Fibroblast of pulmonary artery (primary cell): Measurements from ENCODE around the gene GGA1.

Experiments
- DNase-seq: peaks from one replicate; pipeline ENCODE4 v3.0.0-alpha.2; 2010; ENCODE audit warnings: low read depth
- H3K4me3 ChIP-seq: replicated peaks from 2 replicates; pipeline ENCODE4 v1.5.1; 2011; ENCODE audit warnings: low read depth, mild to moderate bottlenecking, control low read depth, low read length, moderate library complexity
- TF ChIP-seq, protein P1 (sequence below): IDR thresholded peaks from 2 replicates; pipeline ENCODE4 v1.5.1; 2011; ENCODE audit warnings: mild to moderate bottlenecking, control low read depth, low read length, inconsistent platforms; ENCODE audit errors: missing control alignments

GGA1 gene

GRCh38 chr22:37659897-37660708 is 51.5 kb downstream of the GGA1 start:
- no peak for DNase-seq
- TF ChIP-seq, protein P1, sequence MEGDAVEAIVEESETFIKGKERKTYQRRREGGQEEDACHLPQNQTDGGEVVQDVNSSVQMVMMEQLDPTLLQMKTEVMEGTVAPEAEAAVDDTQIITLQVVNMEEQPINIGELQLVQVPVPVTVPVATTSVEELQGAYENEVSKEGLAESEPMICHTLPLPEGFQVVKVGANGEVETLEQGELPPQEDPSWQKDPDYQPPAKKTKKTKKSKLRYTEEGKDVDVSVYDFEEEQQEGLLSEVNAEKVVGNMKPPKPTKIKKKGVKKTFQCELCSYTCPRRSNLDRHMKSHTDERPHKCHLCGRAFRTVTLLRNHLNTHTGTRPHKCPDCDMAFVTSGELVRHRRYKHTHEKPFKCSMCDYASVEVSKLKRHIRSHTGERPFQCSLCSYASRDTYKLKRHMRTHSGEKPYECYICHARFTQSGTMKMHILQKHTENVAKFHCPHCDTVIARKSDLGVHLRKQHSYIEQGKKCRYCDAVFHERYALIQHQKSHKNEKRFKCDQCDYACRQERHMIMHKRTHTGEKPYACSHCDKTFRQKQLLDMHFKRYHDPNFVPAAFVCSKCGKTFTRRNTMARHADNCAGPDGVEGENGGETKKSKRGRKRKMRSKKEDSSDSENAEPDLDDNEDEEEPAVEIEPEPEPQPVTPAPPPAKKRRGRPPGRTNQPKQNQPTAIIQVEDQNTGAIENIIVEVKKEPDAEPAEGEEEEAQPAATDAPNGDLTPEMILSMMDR = no peak
- H3K4me3 ChIP-seq = peak overlapping the region; percentile 64

- DNase-seq = no peak
- no peak overlapping the region for H3K4me3 ChIP-seq
- TF ChIP-seq, protein P1 = no peak
Measured at GRCh38 chr22:37660709-37661045, 52.0 kb downstream of the GGA1 start.

DNA sequence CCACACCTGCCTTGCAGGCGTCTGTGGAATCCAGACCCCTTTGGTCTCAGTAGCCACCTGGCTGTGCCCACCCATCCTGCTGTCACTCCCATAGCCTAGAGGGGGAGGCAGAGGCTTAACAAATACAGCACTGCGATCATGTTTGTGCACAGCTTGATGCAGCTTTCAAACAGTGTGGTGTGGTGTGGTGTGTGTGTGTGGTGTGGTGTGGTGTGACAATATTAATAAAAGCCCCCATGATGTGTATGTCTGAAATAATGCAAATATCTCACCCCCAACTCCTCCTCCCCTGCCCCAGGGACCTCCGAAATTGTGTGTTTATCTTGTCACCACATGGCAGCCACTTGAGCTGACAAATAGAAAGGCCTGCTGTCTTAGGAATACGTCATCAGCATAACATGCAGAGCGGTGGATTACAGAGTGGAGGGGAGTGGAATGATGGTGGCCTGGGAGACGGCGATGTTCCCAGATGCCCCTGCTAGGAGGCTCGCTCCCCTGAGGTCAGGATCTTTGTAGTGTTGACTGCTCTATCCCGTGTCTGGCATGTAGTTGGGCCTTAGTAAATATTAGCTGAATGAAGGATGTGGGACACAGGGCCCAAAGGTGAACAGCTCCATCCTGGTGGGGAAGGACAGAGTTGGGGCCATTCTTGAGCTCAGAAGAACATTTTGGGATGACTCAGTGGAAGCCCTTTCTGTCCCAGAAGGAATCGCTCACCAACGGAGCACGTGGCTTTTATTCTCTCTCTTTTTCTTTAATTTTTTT is 52.7 kb downstream of the GGA1 start:
- TF ChIP-seq, protein P1 = peak; percentile 62
- H3K4me3 ChIP-seq = no peak overlapping the region
- peak; percentile 74 for DNase-seq

DNA sequence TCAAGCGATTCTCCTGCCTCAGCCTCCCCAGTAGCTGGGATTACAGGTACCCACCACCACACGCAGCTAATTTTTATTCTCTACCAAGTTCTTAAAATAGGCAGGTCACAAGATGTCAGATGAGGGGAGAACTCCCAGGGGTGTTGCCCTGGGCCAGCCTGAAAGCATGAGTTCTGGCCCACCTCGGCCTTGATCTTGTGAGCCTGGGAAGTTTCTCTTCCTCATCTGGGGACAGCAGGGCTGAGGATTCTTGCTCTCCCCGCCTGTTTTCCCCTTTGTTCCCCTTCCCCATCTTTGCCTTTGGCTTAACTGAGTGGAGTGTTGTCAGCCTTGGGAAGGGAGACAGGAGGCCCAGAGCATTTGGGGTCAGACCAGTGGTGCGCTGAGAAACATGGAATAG is 53.4 kb downstream of the GGA1 start:
- no peak overlapping the region for H3K4me3 ChIP-seq
- DNase-seq = no peak
- TF ChIP-seq, protein P1 = no peak

DNA sequence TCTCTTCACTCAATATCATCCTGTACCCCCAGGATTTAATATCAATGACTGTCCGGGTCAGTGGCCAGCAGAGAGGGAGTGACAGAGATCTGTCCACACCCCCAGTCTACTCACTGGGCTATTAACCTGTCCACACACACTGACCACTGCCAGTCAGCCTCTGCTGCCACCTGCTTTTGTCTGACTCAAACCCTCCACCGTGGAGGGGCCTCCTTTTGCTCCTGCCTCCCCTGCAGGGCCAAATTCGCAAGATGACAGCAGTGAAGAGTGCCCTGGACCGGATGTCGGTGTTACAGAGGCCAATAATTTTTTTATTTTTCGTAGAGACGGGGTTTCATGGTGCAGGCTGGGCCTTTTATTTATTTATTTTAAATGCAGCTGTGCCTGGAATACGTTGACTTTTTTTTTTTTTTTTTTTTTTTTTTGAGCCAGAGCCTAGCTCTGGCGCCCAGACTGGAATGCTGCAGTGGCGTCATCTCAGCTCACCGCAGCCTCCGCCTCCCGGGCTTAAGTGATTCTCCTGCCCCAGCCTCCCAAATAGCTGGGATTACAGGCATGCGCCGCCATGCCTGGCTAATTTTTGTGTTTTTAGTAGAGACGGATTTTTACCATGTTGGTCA is 55.0 kb downstream of the GGA1 start:
- no peak for DNase-seq

DNA sequence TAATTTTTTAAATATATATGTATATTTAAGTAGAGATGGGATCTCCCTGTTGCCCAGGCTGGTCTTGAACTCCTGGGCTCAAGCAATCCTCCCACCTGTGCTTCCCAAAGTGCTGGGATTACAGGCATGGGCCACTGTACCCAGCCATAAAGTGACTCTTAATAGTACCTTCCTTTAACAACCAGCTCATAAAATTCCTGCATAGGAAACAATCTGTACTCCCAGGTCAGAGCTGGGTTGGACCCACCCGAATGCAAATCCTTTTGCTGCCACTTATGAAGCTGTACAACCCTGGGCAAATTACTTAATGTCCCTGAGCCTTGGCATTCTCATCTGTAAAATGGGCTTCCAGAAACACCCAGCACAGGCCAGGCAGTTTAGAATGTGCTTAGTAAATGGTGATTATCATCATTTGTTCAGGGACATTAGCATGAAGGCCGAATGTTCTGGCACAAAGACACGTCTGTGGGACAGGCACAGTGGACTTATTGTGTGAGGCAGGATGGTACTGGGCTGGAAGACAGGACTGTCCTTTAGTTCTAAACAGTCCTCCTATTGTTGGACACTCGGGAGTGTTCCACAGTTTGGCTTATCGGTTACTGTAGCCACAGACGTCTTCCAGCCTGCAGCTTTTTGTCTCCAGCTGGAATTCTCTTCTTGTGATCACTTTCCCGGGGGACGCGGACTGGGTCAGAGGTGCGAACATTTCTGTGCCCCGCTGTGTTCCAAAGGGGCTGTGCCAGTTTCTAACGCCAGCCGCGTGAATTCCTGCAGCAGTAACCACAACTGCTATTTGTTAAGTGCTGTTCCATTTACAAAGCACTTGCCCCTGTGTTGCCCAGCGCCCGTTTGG is 55.8 kb downstream of the GGA1 start:
- H3K4me3 ChIP-seq = no peak overlapping the region
- TF ChIP-seq, protein P1 = no peak
- peak; percentile 24 for DNase-seq

More for the DNA sequence above, 55.0 kb downstream of the GGA1 start:
- no peak overlapping the region for H3K4me3 ChIP-seq
- TF ChIP-seq, protein P1 = no peak
